H54 (cell line): ENCODE data around the gene EPB41L4B.

Experiments
- DNase-seq: peaks from one replicate; pipeline ENCODE4 v3.0.0; 2011; ENCODE audit warnings: low spot score, mixed read lengths; ENCODE audit not compliant: insufficient read length
- FAIRE-seq: peaks from 3 replicates; lab custom pipeline; 2011; peaks lifted over from hg19 to GRCh38; lab: Jason Lieb, UNC
- POLR2A ChIP-seq: IDR thresholded peaks from 2 replicates; pipeline ENCODE4 v1.6.1; 2011; ENCODE audit warnings: low read depth, mild to moderate bottlenecking, low read length

Gene EPB41L4B

DNA sequence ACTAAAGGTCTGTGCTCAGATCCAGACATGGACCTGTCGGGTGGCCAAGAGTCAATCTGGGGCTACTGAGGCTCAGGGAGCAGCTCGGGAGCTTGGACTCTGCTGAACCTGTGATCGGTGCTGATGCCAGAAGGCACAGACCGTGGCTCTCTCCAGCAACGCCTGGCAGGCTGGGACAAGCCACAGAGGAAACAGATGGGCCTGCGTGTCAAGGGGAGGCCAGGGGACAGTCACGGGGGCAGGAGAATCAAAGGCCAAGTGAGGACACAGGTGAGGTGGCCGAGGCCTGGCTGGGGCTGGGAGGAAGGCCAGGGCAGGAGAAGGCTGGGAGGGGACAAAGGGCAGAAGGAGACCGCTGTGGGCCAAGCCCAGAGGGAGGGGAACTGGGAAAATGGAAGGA is 43.4 kb downstream of the EPB41L4B start:
- TF ChIP-seq POLR2A = no peak
- DNase-seq (no peak), FAIRE-seq (no peak)

DNA sequence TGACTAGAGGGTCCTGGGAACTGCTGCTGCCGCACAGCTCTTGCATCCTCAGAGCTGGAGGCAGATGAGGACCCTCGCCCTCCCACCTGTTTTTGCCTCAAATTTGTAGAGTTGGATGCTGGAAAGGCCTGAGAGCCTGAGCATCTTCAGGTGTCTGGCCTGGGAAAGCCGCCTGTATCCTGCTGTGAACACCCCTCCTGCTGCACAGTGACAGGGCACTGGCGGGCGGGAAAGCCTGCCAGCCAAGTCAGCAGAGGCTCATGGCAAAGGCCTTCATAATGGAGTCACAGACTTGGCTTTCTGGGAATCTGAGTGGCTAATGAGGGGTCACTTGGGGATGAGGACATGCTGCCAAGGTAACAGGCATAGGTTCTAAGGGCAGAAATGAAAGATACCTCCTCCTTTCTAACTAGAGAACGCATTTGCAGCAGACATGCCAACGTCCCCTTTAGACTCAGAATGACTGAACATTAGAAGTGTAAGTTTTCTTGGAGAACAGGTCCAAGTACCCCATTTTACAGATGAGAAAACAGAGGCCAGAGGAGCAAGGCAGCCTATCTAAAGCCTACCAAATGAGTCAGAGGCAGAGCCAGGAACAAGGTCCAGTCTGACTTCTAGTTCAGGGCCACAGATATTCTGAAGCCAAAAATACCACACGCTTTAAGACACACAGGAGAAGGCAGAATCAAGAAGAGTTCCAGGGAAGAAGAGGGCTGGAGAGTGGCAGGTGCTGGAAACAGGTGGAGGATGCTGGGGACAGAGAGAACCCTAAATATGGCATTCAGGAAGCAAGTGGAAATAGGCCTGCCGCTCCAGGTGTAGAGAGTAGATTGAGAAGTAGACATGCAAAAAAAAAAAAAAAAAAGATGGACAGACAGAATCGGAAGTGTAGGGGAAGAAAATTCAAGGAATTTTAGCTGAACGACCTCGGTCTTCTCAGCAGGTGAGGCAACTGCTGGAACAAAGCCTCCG is 44.1 kb downstream of the EPB41L4B start:
- DNase-seq (no peak), FAIRE-seq (no peak)
- no peak for TF ChIP-seq POLR2A

DNA sequence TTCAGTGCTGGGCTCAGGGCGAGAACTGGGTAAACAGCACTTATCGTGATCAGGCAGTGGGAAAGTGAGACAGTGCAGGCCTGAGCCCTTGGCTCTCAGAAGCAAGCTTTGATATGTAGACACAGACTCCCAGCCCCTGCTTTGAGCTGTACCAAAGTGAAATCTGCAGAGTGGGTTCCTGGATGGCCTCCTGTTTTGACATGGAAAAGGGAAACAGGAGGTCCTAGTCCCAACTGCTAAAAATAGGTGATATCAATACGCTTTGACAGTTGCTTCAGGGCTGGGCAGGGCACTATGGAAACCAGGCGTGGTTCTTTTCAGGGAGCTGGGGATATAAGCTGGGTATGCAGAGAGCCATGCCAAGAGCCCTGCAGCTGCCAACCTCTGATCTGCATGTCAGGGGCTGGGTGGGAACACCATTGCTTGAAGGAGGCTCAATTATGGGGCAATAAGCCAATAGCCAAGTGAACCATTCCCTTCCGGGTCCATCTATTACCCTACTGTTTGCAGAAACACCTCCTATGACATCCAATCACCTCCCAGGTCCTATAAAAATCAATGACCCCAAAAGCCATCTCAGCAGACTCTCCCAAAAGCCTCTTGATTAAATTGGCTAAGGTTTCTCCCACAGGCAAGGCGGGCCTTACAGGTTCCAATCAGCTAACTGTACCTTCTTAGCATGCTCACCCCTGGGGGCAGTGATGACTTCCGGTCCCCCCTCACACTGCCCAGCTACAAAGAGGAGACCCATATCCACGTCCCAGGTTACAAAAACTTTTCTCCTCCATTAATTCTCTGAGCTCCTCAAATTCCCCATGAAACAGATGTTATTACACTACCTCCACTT is 45.8 kb downstream of the EPB41L4B start:
- no peak for TF ChIP-seq POLR2A
- no peak for DNase-seq
- FAIRE-seq = no peak

DNA sequence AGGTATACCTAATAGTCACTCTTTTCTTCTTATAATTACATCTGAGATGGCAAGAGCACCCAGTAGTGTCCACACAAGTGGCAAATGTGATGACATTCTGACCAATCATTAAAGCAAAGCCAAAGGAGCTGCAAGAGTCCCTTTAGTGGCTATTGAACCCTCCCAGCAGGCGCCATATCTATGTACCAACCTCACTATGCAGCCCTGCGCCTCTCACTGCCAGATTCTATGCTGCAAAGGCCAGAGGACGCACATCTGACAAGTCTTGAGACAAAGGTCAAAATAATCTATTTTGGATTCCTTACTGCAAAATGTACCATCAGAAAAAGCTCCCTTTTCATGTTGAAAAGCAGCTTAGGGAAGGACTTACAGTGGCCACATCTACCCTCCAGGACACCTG is 47.0 kb downstream of the EPB41L4B start:
- FAIRE-seq = no peak
- TF ChIP-seq POLR2A = no peak
- no peak for DNase-seq

DNA sequence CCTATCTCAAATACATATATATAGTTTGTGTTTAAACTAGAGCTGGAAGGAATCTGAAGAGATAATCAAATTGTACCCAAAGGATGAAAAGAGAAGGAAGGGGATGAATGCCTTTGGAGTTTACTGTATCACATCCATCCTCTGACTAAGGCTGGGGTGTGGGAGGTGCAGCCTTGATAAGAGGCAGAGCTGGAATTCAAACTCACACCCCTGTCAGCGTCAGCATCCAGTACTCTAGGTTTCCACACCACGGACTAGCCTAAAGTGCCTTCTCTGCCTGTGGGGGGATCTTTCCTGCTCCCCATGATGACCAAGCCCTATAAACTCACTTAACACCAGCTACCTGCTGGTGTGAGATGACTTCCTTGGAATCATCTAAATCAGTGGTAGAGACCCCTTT is 48.1 kb downstream of the EPB41L4B start:
- no peak for TF ChIP-seq POLR2A
- FAIRE-seq (no peak), DNase-seq (no peak)

DNA sequence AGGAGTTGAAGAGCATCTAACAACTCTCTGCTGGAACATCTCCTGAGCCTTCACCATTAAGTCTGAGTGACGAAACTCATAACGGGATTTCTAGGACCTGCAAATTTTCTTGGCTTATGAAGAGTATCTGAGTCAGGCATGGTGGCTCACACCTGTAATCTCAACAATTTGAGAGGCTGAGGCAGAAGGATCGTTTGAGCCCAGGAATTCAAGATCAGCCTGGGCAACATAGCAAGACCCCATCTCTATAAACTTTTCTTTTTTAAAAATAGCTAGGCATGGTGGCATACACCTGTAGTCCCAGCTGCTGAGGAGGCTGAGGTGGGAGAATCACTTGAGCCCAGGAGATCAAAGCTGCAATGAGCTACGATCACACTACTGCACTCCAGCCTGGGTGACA is 48.8 kb downstream of the EPB41L4B start:
- DNase-seq (no peak), FAIRE-seq (no peak)
- no peak for TF ChIP-seq POLR2A

DNA sequence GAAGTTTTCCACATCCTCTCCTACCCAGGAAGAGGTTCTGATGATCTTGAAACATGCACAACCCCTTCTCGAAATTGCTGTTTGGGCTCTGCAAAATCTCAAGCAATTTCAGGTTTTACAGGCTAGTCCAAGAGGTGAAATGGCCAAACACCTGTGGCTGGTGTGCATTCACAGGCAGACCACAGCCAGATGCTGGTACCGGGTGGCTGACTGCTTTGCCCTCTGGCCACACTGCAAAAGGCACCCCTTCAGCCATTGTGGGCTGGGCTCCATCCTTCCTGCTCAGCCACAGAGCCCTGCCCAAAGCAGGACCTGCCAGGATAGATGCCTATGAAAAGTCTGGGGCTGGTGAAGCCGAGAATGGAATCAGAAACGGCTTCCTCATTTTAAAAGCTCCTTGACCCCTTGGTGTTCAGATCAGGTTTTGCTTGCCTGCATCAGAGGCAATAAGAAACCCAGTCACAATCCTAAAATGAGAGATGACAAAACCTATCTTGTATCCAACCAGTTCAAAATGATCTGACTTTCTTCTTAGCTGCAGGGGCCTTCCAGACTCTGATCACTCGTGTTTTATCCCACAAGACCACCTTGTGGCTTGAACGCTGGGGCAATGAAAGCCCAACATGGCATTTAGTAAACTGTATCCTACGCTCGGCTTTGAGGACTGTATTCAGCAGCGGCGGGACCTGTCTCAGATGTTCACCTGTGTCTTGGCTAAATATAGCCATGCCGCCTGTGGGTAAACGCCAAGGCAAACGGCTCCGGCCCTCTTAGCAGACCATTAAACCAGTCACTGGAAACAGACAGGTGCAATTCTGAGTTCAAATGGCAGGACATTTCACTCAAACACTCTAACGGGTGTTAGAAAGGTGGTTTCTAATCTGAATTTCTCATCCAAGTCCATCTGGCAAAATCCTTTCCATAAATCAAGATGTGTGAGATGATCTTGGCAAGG is 49.6 kb downstream of the EPB41L4B start:
- no peak for TF ChIP-seq POLR2A
- FAIRE-seq = no peak
- no peak for DNase-seq

DNA sequence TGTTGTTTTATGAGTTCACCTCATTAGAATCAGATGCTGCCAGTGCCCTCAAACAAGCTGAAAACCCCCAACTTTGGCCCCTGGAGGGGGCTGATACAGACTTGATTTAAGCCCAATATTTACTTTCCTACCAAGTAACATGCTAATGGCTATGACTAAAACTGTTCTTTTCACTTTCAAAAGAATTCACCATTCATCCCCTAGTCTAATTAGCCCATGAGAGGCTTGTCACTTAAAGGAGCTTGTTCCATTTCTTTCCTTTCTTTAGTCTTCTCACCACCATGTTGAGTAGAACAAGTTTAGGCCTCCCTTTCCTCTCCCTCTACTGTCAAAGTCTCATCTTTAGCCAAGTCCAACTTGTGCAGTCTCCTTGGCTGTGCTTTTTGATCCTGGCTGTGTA is 50.4 kb downstream of the EPB41L4B start:
- no peak for TF ChIP-seq POLR2A
- no peak for DNase-seq
- no peak for FAIRE-seq

DNA sequence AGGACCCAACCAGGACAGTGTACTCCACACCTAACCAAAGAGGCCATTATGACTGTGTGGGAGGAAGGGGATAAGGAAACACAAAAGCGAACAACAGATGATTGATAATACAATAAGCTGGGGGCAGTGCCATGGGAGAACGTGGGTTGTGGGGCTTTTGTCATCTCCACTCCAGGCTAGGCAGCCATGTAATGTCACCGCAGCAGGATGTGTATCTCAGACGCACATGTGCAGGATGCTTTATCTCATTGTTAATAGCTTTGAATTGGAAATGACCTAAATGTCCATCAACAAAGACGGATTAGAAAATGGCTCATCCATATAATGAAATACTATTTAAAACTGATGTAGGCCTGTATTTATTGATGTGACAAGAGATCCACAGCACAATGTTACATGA is 51.0 kb downstream of the EPB41L4B start:
- TF ChIP-seq POLR2A = no peak
- FAIRE-seq (no peak), DNase-seq (no peak)

DNA sequence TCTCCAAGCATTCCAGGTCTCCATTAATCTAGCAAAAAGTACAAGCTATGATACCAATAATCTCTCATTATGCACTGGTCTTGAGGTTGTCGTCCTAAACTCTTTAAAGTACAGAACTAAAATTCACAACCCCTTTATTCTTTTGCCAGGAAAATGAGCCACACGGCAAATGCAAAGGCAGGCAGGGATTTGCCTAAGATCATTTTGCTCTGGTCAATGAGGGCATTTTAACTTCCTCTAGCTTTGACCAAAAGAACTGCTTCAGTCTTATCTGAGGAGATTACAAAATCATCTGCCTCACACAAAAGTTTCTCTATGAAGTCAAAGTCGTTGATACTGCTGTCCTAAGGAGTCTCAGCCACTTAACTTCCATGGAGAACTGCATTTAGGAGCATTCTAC is 51.8 kb downstream of the EPB41L4B start:
- no peak for DNase-seq
- no peak for FAIRE-seq
- no peak for TF ChIP-seq POLR2A

DNA sequence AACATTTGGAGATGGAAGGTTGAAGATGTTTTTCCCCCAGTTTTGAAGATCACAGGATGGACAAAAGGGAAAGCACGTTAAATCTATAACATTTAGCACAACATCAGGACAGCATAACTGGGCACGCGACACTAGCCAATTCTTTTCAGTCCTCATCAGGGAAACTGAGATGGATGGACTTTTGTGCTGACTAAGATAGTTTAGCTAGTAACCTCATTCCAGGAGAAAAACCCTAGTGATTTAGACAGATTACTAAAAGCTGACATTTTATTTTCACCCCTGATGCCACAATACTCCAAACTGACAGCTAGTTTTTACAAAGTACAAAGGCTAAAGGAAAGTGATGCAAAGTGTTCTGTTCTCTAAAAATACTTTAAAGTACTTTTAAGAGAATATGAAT is 53.3 kb downstream of the EPB41L4B start:
- DNase-seq (no peak), FAIRE-seq (no peak)
- TF ChIP-seq POLR2A = no peak

DNA sequence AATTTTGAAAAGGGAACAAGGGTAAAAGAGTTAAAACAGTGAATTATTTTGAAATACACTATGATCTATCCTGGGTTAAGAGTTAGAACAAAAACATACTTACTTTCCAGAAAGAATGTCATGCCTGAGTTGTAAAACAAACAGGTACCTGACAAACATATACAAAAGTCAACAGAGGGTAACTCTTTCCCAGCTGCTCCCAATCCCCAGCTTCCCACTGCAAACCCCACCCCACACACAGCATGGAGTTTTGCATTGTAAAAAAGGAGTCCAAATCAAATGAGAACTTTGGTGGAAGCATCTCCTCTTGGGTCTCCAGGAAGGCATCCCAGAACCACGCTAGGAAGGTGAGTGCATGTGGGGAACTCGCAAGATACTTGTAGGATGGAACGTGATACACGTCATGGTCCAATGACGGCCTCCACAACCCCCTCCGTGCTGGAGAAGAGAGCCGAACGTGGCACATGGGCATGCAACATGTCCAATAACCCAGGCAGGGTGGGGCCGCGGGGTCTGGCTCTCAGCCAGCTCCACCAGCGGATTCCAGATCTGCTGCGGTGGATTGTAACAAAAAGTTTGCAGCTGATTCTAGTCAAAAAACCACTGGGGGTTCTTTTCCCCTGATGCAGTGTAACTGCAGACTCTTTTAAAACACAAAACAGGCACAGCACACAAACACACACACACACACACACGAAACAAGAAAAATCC is 55.8 kb downstream of the EPB41L4B start:
- no peak for TF ChIP-seq POLR2A
- FAIRE-seq (no peak), DNase-seq (no peak)

DNA sequence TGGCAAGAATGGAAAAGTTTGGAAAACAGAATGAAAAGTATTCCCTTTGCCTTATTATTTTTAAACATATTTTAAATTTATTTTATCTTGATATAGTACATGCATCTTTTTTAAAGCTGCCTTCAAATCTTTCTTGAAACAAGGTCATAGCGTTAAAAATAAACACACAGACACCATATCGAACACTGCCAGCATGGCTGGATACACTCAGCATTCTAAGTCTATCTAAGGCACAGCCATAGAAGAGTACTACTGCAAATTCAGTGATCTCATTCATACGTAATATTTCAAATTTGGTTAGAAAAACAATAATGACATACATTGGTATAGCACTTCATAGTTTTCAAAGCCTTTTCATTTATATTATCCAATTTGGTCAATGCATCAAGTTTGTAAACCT is 57.5 kb downstream of the EPB41L4B start:
- DNase-seq = no peak
- TF ChIP-seq POLR2A = no peak
- no peak for FAIRE-seq
